Erythroblast (primary cell): ENCODE data around the gene ZC3H12D.

Experiments
- GATA1 ChIP-seq: IDR thresholded peaks from 2 replicates; pipeline ENCODE4 v1.6.1; 2011; ENCODE audit warnings: low read depth, mild to moderate bottlenecking, control low read depth, low read length, moderate library complexity
- POLR2A ChIP-seq: IDR thresholded peaks from 2 replicates; pipeline ENCODE4 v1.6.1; 2011; ENCODE audit warnings: mild to moderate bottlenecking, low read length

DNA sequence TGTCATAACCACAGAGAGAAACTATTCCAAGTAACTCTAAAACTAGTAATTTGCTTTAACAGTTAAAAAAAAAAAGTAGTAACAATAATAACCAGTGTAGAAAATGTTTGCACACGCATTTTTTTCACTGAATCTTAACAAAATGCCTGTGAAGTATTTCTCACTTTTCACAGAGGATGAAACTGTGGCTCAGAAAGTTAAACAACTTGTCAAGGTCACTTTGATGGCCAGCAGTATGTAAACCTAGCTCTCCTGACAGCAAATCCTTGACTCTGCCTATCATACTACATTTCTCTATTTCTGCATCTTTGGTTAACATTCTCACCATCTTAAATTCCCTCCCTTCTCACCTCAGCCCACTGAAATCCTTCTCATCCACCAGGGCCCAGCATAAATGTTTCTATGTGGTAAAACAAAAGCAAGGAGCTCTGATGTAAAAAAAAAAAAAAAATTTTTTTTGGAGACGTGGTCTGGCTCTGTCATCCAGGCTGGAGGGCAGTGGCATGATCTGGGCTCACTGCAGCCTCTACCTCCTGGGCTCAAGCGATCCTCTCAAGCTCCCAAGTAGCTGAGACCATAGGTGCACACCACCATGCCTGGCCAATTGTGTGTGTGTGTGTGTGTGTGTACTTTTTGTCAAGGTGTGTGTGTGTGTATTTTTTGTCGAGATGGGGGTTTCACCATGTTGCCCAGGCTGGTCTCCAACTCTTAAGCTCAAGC is 26.1 kb upstream of the ZC3H12D start:
- TF ChIP-seq POLR2A = no peak
- TF ChIP-seq GATA1 = no peak
